Measurements from ENCODE around the gene CMTM2.

The CMTM2 gene

DNA sequence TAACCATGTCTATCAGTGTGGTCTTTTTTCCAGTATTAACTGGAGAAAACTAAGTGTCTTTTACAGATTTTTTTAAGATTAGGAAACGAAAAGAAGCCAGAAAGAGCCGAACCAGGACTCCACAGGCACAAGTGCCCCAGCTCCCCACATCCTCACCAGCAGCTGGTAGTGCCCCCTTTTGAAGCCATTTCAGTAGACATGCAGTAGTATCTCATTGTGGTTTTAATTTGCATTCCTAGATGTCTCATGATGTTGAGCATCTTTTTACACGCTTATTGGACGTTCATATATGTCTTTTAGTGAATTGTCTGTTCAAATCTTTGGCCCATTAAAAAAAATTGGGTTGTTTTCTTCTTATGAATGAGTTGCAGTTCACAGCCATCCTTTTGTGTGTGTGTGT lies 20.5 kb downstream of the CMTM2 start:
- Histone ChIP-seq H3K27me3 (ENCODE audit: insufficient read depth, poor library complexity, severe bottlenecking) (no peaks in the 10 kb centered on the region), H3K36me3 (ENCODE audit: low read depth) (no peaks in the 10 kb centered on the region)

DNA sequence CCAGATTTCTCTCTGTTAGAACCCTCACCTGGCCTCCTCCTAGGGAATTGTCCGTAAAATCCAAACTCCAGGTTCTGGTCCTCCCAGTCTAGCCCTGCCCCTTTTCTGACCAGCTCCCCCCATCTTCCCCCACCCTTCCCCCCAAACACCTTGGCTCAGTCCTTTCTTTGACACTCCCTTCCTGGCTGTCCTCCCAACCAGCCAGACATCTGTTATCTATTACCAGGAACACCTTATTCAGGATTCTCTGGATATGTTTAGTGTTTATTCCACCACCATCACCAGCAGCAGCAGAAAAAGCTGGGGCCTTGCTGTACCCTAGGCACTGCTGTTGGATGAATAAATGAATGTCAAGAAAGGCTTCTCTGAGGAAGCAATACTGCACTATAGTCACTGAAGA lies 21.2 kb downstream of the CMTM2 start:
- TF ChIP-seq, protein P1, sequence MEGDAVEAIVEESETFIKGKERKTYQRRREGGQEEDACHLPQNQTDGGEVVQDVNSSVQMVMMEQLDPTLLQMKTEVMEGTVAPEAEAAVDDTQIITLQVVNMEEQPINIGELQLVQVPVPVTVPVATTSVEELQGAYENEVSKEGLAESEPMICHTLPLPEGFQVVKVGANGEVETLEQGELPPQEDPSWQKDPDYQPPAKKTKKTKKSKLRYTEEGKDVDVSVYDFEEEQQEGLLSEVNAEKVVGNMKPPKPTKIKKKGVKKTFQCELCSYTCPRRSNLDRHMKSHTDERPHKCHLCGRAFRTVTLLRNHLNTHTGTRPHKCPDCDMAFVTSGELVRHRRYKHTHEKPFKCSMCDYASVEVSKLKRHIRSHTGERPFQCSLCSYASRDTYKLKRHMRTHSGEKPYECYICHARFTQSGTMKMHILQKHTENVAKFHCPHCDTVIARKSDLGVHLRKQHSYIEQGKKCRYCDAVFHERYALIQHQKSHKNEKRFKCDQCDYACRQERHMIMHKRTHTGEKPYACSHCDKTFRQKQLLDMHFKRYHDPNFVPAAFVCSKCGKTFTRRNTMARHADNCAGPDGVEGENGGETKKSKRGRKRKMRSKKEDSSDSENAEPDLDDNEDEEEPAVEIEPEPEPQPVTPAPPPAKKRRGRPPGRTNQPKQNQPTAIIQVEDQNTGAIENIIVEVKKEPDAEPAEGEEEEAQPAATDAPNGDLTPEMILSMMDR (IDR thresholded peaks at IDR 0.05; ENCODE audit: poor library complexity, severe bottlenecking): no peak
- Histone ChIP-seq H3K4me1 (ENCODE audit: insufficient read depth, poor library complexity, severe bottlenecking) (no peaks in the 10 kb centered on the region), H3K27ac (ENCODE audit: poor library complexity, severe bottlenecking) (no peak overlapping the region), H3K4me3 (ENCODE audit: severe bottlenecking) (no peak overlapping the region), H3K9me3 (ENCODE audit: severe bottlenecking) (no peaks in the 10 kb centered on the region), H3K36me3 (ENCODE audit: low read depth) (no peaks in the 10 kb centered on the region), H3K27me3 (ENCODE audit: insufficient read depth, poor library complexity, severe bottlenecking) (no peaks in the 10 kb centered on the region)
- DNase-seq (ENCODE audit: low spot score) (no peak), ATAC-seq (ENCODE audit: low read depth) (no peak)

More for the DNA sequence above, 20.5 kb downstream of the CMTM2 start:
- H3K4me3 ChIP-seq (ENCODE audit: severe bottlenecking): no peak overlapping the region
- no peak for ATAC-seq (ENCODE audit: low read depth)
- TF ChIP-seq, protein P1 (IDR thresholded peaks at IDR 0.05; ENCODE audit: poor library complexity, severe bottlenecking): no peak
- H3K27ac ChIP-seq (ENCODE audit: poor library complexity, severe bottlenecking): no peak overlapping the region
- no peaks in the 10 kb centered on the region for H3K9me3 ChIP-seq (ENCODE audit: severe bottlenecking)
- no peak for DNase-seq (ENCODE audit: low spot score)
- no peaks in the 10 kb centered on the region for H3K4me1 ChIP-seq (ENCODE audit: insufficient read depth, poor library complexity, severe bottlenecking)

DNA sequence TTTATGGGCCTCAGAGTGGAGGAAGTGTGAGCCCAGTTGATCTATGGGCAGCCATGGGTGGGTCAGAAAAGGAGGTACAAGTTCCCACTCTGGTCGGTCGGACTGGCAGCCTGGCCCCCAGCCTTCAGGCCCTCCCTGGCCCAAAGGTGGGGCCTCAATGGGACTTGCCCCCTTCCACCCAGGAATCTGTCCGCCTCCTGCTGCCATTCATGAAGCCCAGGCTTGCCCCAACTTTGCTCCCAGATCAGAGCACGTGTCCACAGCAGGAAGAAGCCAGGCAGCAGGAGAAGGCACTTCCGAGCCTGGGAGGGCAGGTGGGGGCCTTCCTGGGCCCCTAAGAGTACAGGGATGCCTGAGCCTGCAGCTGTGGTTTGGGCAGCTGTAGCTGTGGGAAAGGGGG lies 22.2 kb downstream of the CMTM2 start:
- ATAC-seq (ENCODE audit: low read depth): no peak
- TF ChIP-seq, protein P1 (IDR thresholded peaks at IDR 0.05; ENCODE audit: poor library complexity, severe bottlenecking): no peak
- Histone ChIP-seq H3K27me3 (ENCODE audit: insufficient read depth, poor library complexity, severe bottlenecking) (no peaks in the 10 kb centered on the region), H3K9me3 (ENCODE audit: severe bottlenecking) (no peaks in the 10 kb centered on the region), H3K4me3 (ENCODE audit: severe bottlenecking) (no peak overlapping the region), H3K36me3 (ENCODE audit: low read depth) (no peaks in the 10 kb centered on the region), H3K4me1 (ENCODE audit: insufficient read depth, poor library complexity, severe bottlenecking) (peaks cover 4% of the 10 kb centered on the region), H3K27ac (ENCODE audit: poor library complexity, severe bottlenecking) (no peak overlapping the region)
- no peak for DNase-seq (ENCODE audit: low spot score)

DNA sequence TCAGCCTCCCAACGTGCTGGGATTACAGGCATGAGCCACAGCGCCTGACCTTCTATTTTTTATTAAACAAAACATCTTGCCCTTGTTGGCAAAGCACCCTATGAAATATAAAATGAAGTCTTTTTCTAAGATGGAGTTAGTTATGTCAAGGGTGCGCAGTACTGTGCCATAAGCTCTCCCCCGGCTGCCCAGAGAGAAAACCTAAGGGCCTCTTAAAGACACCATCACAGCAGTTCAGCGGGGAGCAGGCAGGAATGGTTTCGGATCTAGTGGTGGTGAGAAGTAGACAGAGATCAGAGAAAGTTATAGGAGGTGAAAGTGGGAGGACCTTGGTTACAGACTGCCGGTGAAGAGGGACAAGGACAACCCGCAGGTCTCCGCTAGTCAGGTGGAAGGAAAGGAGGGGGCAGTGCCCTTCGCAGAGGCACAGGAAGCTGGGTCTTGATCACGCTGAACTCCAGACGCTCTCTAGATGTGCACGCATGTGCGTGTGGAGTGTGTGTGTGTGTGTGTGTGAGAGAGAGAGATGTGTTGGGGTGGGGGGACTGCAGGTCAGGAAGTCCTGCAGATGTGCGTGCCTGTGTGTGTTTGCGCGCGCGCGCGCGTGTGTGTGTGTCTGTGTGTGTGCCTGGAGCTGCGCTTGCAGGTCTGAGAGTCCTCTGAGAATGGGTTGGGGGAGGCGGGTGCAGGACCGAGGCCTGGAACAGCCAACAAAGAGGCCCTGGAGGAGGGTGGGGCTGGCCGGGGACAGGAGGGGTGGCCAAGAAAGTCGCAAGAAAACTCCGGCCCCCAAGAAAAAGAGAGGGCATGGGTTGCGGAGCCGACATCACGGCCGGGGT lies 24.5 kb downstream of the CMTM2 start:
- no peaks in the 10 kb centered on the region for H3K9me3 ChIP-seq (ENCODE audit: severe bottlenecking)
- peaks cover 8% of the 10 kb centered on the region for H3K36me3 ChIP-seq (ENCODE audit: low read depth)
- TF ChIP-seq, protein P1 (IDR thresholded peaks at IDR 0.05; ENCODE audit: poor library complexity, severe bottlenecking): no peak
- ATAC-seq (ENCODE audit: low read depth) (peak; percentile 15; the same call in 2 of the 3 replicates), DNase-seq (ENCODE audit: low spot score) (no peak)
- no peaks in the 10 kb centered on the region for H3K27me3 ChIP-seq (ENCODE audit: insufficient read depth, poor library complexity, severe bottlenecking)
- peak overlapping the region; percentile 88 for H3K4me3 ChIP-seq (ENCODE audit: severe bottlenecking)
- H3K27ac ChIP-seq (ENCODE audit: poor library complexity, severe bottlenecking): peak overlapping the region; percentile 81
- H3K4me1 ChIP-seq (ENCODE audit: insufficient read depth, poor library complexity, severe bottlenecking): peaks cover 8% of the 10 kb centered on the region
